Mucosa of rectum (tissue), 2 donors: ENCODE measurements around the gene HIVEP1.

Source experiments
- H3K27ac ChIP-seq, 2 donors: one replicate each; pipeline ENCODE4 v1.7.0; 2013; ENCODE audit warnings: inconsistent platforms in 2 of 2, low read depth in 2 of 2, low read length in 2 of 2
- H3K27me3 ChIP-seq, 2 donors: one replicate each; pipeline ENCODE4 v1.7.0; 2013; ENCODE audit warnings: low read length in 2 of 2; ENCODE audit not compliant: control insufficient read depth in 2 of 2, insufficient read depth in 2 of 2
- H3K36me3 ChIP-seq, 2 donors: one replicate each; pipeline ENCODE4 v1.7.0; 2013; ENCODE audit warnings: low read length in 2 of 2; ENCODE audit not compliant: control insufficient read depth in 2 of 2, insufficient read depth in 2 of 2
- H3K4me1 ChIP-seq, 2 donors: one replicate each; pipeline ENCODE4 v1.7.0; 2013; ENCODE audit warnings: low read length in 2 of 2, mild to moderate bottlenecking in 1 of 2; ENCODE audit not compliant: control insufficient read depth in 2 of 2, insufficient read depth in 2 of 2
- H3K4me3 ChIP-seq, 2 donors: one replicate each; pipeline ENCODE4 v1.7.0; 2013; ENCODE audit warnings: low read length in 2 of 2
- H3K9ac ChIP-seq, 2 donors: one replicate each; pipeline ENCODE4 v1.7.0; 2013; ENCODE audit warnings: low read length in 2 of 2, low read depth in 1 of 2, mild to moderate bottlenecking in 1 of 2
- H3K9me3 ChIP-seq, 2 donors: one replicate each; pipeline ENCODE4 v1.7.0; 2013; ENCODE audit warnings: low read length in 2 of 2; ENCODE audit not compliant: control insufficient read depth in 2 of 2
- donor health status: healthy.
- donor health status: Normal muscosa, but diverticular disease.

Gene HIVEP1

GRCh38 chr6:12189661-12190060 lies 177.5 kb downstream of the HIVEP1 start:
- no peaks in the 10 kb centered on the region for H3K27me3 ChIP-seq
- no peaks in the 10 kb centered on the region for H3K36me3 ChIP-seq
- H3K4me3 ChIP-seq = no peak overlapping the region
- H3K4me1 ChIP-seq = no peaks in the 10 kb centered on the region
- H3K9ac ChIP-seq = no peak overlapping the region
- no peak overlapping the region for H3K27ac ChIP-seq
- no peaks in the 10 kb centered on the region for H3K9me3 ChIP-seq

- H3K4me1 ChIP-seq = no peaks in the 10 kb centered on the region
- no peaks in the 10 kb centered on the region for H3K9me3 ChIP-seq
- no peaks in the 10 kb centered on the region for H3K27me3 ChIP-seq
- H3K4me3 ChIP-seq = no peak overlapping the region
- no peaks in the 10 kb centered on the region for H3K36me3 ChIP-seq
- H3K27ac ChIP-seq = no peak overlapping the region
- no peak overlapping the region for H3K9ac ChIP-seq
Observed at GRCh38 chr6:12190252-12190651, 178.1 kb downstream of the HIVEP1 start.

- Histone ChIP-seq H3K9me3 (no peaks in the 10 kb centered on the region), H3K9ac (no peak overlapping the region), H3K36me3 (no peaks in the 10 kb centered on the region), H3K27me3 (no peaks in the 10 kb centered on the region), H3K27ac (no peak overlapping the region), H3K4me1 (no peaks in the 10 kb centered on the region), H3K4me3 (no peak overlapping the region)
Observed at GRCh38 chr6:12196326-12196936, 184.3 kb downstream of the HIVEP1 start.

- no peak overlapping the region for H3K27ac ChIP-seq
- no peaks in the 10 kb centered on the region for H3K4me1 ChIP-seq
- no peaks in the 10 kb centered on the region for H3K27me3 ChIP-seq
- no peaks in the 10 kb centered on the region for H3K36me3 ChIP-seq
- H3K9me3 ChIP-seq = no peaks in the 10 kb centered on the region
- H3K9ac ChIP-seq = no peak overlapping the region
- H3K4me3 ChIP-seq = no peak overlapping the region
Observed at GRCh38 chr6:12198851-12199250, 186.7 kb downstream of the HIVEP1 start.

- Histone ChIP-seq H3K9ac (no peak overlapping the region), H3K36me3 (no peaks in the 10 kb centered on the region), H3K4me1 (no peaks in the 10 kb centered on the region), H3K27me3 (no peaks in the 10 kb centered on the region), H3K4me3 (no peak overlapping the region), H3K27ac (no peak overlapping the region), H3K9me3 (no peaks in the 10 kb centered on the region)
Observed at GRCh38 chr6:12200015-12200564, 188.0 kb downstream of the HIVEP1 start.

- Histone ChIP-seq H3K27ac (no peak overlapping the region), H3K9me3 (no peaks in the 10 kb centered on the region), H3K4me3 (no peak overlapping the region), H3K4me1 (no peaks in the 10 kb centered on the region), H3K9ac (no peak overlapping the region), H3K27me3 (no peaks in the 10 kb centered on the region), H3K36me3 (no peaks in the 10 kb centered on the region)
Observed at GRCh38 chr6:12200761-12201160, 188.6 kb downstream of the HIVEP1 start.

GRCh38 chr6:12203001-12203400 lies 190.9 kb downstream of the HIVEP1 start:
- Histone ChIP-seq H3K27ac (no peak overlapping the region), H3K9me3 (no peaks in the 10 kb centered on the region)

GRCh38 chr6:12208190-12208589 lies 196.1 kb downstream of the HIVEP1 start:
- Histone ChIP-seq H3K4me1 (no peaks in the 10 kb centered on the region), H3K36me3 (no peaks in the 10 kb centered on the region), H3K4me3 (no peak overlapping the region), H3K27me3 (no peaks in the 10 kb centered on the region), H3K9me3 (no peaks in the 10 kb centered on the region), H3K9ac (no peak overlapping the region), H3K27ac (no peak overlapping the region)

More at GRCh38 chr6:12203001-12203400, 190.9 kb downstream of the HIVEP1 start:
- Histone ChIP-seq H3K4me3 (no peak overlapping the region), H3K36me3 (no peaks in the 10 kb centered on the region), H3K9ac (no peak overlapping the region), H3K27me3 (no peaks in the 10 kb centered on the region), H3K4me1 (no peaks in the 10 kb centered on the region)

GRCh38 chr6:12208673-12209072 lies 196.6 kb downstream of the HIVEP1 start:
- no peak overlapping the region for H3K4me3 ChIP-seq
- H3K9me3 ChIP-seq = no peaks in the 10 kb centered on the region
- H3K27me3 ChIP-seq = no peaks in the 10 kb centered on the region
- no peaks in the 10 kb centered on the region for H3K36me3 ChIP-seq
- H3K4me1 ChIP-seq = no peaks in the 10 kb centered on the region
- H3K27ac ChIP-seq = no peak overlapping the region
- H3K9ac ChIP-seq = no peak overlapping the region
